K562 (cell line): ENCODE results near the gene SLC19A1. TPM values are rescaled to one million over a fixed set of nuclear protein-coding genes. Genes with fewer than 3 reads are reported as not detected.

ENCODE experiments used
- GABPB1 ChIP-seq: sonication (generic); formaldehyde crosslinking; IDR thresholded peaks from 2 replicates; pipeline ENCODE4 v1.8.0; 2022; ENCODE audit warnings: mild to moderate bottlenecking, missing genetic modification reagents
- HEY1 ChIP-seq: fragments of 250-450 bp; sonication (Bioruptor Pico); IDR thresholded peaks from 2 replicates; pipeline ENCODE4 v1.5.0; 2020; ENCODE audit warnings: mild to moderate bottlenecking, moderate library complexity, borderline replicate concordance
- ILK ChIP-seq: fragments of 450-650 bp; IDR thresholded peaks from 2 replicates; pipeline ENCODE4 v1.6.1; 2016; ENCODE audit warnings: missing genetic modification characterization, low read depth, mild to moderate bottlenecking, missing compliant biosample characterization, moderate library complexity, borderline replicate concordance
- LCOR ChIP-seq: sonication (generic); formaldehyde crosslinking; IDR thresholded peaks from 2 replicates; pipeline ENCODE4 v1.8.0; 2022; ENCODE audit warnings: mild to moderate bottlenecking, missing genetic modification reagents
- ZNF695 ChIP-seq: fragments of 450-650 bp; formaldehyde crosslinking; IDR thresholded peaks from 2 replicates; pipeline ENCODE4 v1.4.0; 2020; ENCODE audit warnings: mild to moderate bottlenecking, moderate library complexity
- polyA plus RNA-seq, 8 experiments: library from polyadenylated mRNA; depleted of rRNA in 4 of 8; stranded (reverse) in 5 of 8; unstranded in 3 of 8; fragments of >200 nt; fragmentation: Nextera tagmentation in 2 of 8; fragmentation: Illumina TruSeq in 1 of 8; extraction: Ambion mirVana in 2 of 8; extraction: Trizol in 1 of 8; gene quantifications; 2 replicates each; pipeline versions ENCODE4 v1.2.1 to v1.2.3, GENCODE V29; 2011 to 2014; ENCODE audit warnings: inconsistent platforms in 1 of 8, missing spikeins in 1 of 8
- total RNA-seq, 7 experiments: library from RNA; depleted of rRNA in 6 of 7; stranded (reverse); fragments of >200 nt in 6 of 7; fragmentation: Illumina TruSeq in 2 of 7; extraction: Trizol in 2 of 7; gene quantifications; 2 replicates each; pipeline versions ENCODE4 v1.2.1 to v1.2.3, GENCODE V29; 2011 to 2021; ENCODE audit warnings: low replicate concordance in 1 of 7
- TF ChIP-seq, protein P1 (sequence below), 2 experiments: fragments of 450-650 bp in 1 of 2; sonication (generic) in 1 of 2; formaldehyde crosslinking in 1 of 2; IDR thresholded peaks; 2 replicates each; pipeline versions ENCODE4 v1.7.1 to v1.9.0; 2016 to 2022; ENCODE audit warnings: inconsistent platforms in 1 of 2, mild to moderate bottlenecking in 1 of 2, missing genetic modification reagents in 1 of 2
- TF ChIP-seq, protein P2 (sequence below): fragments of 250-450 bp; sonication (Bioruptor Pico); IDR thresholded peaks from 2 replicates; pipeline ENCODE4 v1.9.0; 2021; ENCODE audit warnings: mild to moderate bottlenecking, inconsistent platforms
- TF ChIP-seq, protein P3 (sequence below): fragments of 200-800 bp; sonication (Bioruptor generic); IDR thresholded peaks from 2 replicates; pipeline ENCODE4 v1.6.1; 2017; ENCODE audit warnings: missing genetic modification characterization, missing compliant biosample characterization
- TF ChIP-seq, protein P4 (sequence below): fragments of 450-650 bp; formaldehyde crosslinking; IDR thresholded peaks from 2 replicates; pipeline ENCODE4 v1.4.0; 2020; ENCODE audit warnings: mild to moderate bottlenecking, moderate library complexity
- TF ChIP-seq, protein P5 (sequence below): fragments of 250-450 bp; sonication (Bioruptor Pico); IDR thresholded peaks from 2 replicates; pipeline ENCODE4 v1.8.0; 2022; ENCODE audit warnings: inconsistent platforms, mild to moderate bottlenecking, moderate library complexity, borderline replicate concordance

The SLC19A1 gene
- total and polyA plus RNA-seq, 9 of the 15 experiments (the other 6 are each of a cell fraction or from before 2014, with no cell fraction given): 0.65 to 88.7 (median 12.0) TPM

DNA sequence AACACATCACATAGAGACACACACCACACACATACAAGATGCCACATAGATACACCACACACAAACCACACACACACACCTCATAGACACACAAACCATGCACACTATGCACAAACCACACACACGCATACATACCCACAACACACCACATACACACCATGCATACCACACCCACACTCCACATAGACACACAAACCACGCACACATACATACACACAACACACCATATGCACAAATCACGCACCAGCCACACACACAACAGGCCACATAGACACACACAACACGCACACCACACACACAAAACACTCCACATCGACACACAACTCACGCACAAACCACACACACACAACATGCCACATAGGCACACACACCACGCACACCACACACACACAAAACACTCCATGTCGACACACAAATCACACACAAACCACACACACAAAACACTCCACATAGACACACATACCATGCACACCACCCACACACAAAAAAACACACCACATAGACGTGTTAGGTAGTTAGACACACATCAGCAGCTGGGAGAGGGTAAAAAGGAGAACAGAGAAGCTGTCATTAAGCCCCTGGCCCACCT, 49.5 kb upstream of the SLC19A1 start (continued):
- TF ChIP-seq, protein P1, sequence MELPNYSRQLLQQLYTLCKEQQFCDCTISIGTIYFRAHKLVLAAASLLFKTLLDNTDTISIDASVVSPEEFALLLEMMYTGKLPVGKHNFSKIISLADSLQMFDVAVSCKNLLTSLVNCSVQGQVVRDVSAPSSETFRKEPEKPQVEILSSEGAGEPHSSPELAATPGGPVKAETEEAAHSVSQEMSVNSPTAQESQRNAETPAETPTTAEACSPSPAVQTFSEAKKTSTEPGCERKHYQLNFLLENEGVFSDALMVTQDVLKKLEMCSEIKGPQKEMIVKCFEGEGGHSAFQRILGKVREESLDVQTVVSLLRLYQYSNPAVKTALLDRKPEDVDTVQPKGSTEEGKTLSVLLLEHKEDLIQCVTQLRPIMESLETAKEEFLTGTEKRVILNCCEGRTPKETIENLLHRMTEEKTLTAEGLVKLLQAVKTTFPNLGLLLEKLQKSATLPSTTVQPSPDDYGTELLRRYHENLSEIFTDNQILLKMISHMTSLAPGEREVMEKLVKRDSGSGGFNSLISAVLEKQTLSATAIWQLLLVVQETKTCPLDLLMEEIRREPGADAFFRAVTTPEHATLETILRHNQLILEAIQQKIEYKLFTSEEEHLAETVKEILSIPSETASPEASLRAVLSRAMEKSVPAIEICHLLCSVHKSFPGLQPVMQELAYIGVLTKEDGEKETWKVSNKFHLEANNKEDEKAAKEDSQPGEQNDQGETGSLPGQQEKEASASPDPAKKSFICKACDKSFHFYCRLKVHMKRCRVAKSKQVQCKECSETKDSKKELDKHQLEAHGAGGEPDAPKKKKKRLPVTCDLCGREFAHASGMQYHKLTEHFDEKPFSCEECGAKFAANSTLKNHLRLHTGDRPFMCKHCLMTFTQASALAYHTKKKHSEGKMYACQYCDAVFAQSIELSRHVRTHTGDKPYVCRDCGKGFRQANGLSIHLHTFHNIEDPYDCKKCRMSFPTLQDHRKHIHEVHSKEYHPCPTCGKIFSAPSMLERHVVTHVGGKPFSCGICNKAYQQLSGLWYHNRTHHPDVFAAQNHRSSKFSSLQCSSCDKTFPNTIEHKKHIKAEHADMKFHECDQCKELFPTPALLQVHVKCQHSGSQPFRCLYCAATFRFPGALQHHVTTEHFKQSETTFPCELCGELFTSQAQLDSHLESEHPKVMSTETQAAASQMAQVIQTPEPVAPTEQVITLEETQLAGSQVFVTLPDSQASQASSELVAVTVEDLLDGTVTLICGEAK (IDR thresholded peaks at IDR 0.05): peak; percentile 63; the same call in 1 of the 2 replicates
- TF ChIP-seq, protein P1 (CRISPR knock-in tag; IDR thresholded peaks at IDR 0.05): no peak
- TF ChIP-seq LCOR (no peak), ILK (no peak), ZNF695 (CRISPR knock-in tag) (no peak), GABPB1 (no peak), HEY1 (CRISPR knock-in tag) (no peak)
- TF ChIP-seq, protein P2, sequence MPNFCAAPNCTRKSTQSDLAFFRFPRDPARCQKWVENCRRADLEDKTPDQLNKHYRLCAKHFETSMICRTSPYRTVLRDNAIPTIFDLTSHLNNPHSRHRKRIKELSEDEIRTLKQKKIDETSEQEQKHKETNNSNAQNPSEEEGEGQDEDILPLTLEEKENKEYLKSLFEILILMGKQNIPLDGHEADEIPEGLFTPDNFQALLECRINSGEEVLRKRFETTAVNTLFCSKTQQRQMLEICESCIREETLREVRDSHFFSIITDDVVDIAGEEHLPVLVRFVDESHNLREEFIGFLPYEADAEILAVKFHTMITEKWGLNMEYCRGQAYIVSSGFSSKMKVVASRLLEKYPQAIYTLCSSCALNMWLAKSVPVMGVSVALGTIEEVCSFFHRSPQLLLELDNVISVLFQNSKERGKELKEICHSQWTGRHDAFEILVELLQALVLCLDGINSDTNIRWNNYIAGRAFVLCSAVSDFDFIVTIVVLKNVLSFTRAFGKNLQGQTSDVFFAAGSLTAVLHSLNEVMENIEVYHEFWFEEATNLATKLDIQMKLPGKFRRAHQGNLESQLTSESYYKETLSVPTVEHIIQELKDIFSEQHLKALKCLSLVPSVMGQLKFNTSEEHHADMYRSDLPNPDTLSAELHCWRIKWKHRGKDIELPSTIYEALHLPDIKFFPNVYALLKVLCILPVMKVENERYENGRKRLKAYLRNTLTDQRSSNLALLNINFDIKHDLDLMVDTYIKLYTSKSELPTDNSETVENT (CRISPR knock-in tag): 0 out of 2 replicates have a peak, but pooled peaks have one; percentile 19
- TF ChIP-seq, protein P3, sequence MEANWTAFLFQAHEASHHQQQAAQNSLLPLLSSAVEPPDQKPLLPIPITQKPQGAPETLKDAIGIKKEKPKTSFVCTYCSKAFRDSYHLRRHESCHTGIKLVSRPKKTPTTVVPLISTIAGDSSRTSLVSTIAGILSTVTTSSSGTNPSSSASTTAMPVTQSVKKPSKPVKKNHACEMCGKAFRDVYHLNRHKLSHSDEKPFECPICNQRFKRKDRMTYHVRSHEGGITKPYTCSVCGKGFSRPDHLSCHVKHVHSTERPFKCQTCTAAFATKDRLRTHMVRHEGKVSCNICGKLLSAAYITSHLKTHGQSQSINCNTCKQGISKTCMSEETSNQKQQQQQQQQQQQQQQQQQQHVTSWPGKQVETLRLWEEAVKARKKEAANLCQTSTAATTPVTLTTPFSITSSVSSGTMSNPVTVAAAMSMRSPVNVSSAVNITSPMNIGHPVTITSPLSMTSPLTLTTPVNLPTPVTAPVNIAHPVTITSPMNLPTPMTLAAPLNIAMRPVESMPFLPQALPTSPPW (CRISPR knock-in tag): no peak
- TF ChIP-seq, protein P4, sequence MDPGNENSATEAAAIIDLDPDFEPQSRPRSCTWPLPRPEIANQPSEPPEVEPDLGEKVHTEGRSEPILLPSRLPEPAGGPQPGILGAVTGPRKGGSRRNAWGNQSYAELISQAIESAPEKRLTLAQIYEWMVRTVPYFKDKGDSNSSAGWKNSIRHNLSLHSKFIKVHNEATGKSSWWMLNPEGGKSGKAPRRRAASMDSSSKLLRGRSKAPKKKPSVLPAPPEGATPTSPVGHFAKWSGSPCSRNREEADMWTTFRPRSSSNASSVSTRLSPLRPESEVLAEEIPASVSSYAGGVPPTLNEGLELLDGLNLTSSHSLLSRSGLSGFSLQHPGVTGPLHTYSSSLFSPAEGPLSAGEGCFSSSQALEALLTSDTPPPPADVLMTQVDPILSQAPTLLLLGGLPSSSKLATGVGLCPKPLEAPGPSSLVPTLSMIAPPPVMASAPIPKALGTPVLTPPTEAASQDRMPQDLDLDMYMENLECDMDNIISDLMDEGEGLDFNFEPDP (CRISPR knock-in tag): no peak
- TF ChIP-seq, protein P5, sequence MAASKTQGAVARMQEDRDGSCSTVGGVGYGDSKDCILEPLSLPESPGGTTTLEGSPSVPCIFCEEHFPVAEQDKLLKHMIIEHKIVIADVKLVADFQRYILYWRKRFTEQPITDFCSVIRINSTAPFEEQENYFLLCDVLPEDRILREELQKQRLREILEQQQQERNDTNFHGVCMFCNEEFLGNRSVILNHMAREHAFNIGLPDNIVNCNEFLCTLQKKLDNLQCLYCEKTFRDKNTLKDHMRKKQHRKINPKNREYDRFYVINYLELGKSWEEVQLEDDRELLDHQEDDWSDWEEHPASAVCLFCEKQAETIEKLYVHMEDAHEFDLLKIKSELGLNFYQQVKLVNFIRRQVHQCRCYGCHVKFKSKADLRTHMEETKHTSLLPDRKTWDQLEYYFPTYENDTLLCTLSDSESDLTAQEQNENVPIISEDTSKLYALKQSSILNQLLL: no peak
